Left ventricle myocardium superior (tissue), 1 donor: Measurements from ENCODE around the gene YARS1. TPM values are rescaled to one million over a fixed set of nuclear protein-coding genes. Genes with fewer than 3 reads are reported as not detected.
A peak's percentile ranks its signal among the peaks of the same experiment; 100 is the strongest.

Experiments used
- ATAC-seq: fragments of 200-7000 bp; cut with Tn5 transposase; one replicate; pipeline ENCODE4 v1.9.1; 2020; ENCODE audit warnings: mild to moderate bottlenecking, moderate library complexity
- DNase-seq: peaks from one replicate; pipeline ENCODE4 v3.0.0-alpha.2; 2020
- intact Hi-C: fragments of 100-400 bp; cut with micrococcal nuclease; formaldehyde crosslinking; loops from one replicate; pipeline ENCODE4 v1.11.0; 2022
- total RNA-seq: library from RNA; stranded (reverse); fragmentation: NEBNext Ultra II Directional; extraction: Animal tissue kit (Norgen Biotek cat#: 25700); gene quantifications from one replicate; pipeline ENCODE4 v1.2.1, GENCODE V29; 2021
- donor health status: DM: no; HTN: yes; CAD: no; lungs with severe emphysema.

The YARS1 gene
- total RNA-seq, 1 donor from 2014 or later: 32.3 TPM

GRCh38 chr1:32769524-32770220 is 47.5 kb downstream of the YARS1 start:
- intact Hi-C loops: loop anchor here (5.0 to 10.0 kb wide), 2 partner anchors 57 to 245 kb away; no protein-coding TSS in a partner anchor
- DNase-seq (peak; percentile 24), ATAC-seq (no peak)

DNA sequence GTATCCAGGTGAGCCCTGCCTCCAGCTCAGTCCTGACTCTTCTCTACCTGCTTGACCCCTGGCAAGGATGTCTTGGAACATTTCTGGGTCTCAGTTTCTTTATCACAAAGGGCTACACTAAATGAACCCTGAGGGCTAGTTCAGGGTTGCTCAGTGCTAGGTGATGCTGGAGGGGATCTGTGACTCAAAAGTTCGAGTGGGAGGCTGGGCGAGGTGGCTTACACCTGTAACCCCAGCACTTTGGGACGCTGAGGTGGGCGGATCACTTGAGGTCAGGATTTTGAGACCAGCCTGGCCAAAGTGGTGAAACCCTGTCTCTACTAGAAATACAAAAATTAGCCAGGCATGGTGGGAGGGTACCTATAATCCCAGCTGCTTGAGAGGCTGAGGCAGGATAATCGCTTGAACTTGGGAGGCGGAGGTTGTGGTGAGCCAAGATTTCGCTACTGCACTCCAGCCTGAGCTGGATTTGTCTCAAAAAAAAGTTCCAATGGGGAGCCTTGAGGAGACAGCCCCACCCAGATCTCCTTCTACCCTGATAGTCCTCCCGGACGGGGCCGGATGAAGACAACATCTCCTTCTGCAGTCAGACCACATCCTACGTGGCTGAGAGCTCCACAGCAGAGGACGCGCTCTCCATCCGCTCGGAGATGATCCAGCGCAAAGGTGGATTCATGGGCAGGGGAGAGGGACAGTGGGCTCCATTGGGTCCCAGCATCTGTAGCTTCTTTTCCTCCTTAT is 48.9 kb downstream of the YARS1 start:
- DNase-seq: peak; percentile 15
- intact Hi-C loops: no loop called here

DNA sequence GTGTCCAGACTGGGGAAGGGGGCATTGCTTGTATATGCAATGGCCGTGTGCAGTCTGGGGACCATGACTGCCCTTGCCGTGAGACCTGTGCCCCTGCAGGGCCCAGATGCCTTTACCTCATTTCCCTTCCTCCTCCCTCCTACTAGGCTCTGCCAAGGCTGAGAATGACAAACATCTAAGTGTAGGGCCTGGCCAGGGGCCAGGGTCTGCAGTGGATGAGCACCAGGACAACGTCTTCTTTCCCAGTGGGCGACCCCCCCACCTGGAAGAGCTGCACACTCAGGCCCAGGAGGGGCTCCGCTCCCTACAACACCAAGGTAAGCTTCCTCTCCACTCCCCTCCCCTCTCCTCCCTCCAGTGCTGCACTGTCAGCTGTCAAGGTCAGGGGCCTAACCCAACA is 49.5 kb downstream of the YARS1 start:
- ATAC-seq: peak; percentile 25
- peak; percentile 34 for DNase-seq
- intact Hi-C loops: no loop called here

More for the DNA sequence above, 48.9 kb downstream of the YARS1 start:
- no peak for ATAC-seq

- no peak for DNase-seq
- intact Hi-C loops: no loop called here
- no peak for ATAC-seq
Observed at GRCh38 chr1:32767156-32767555, 50.0 kb downstream of the YARS1 start.

- no peak for ATAC-seq
- peak; percentile 3 for DNase-seq
- intact Hi-C loops: no loop called here
Observed at GRCh38 chr1:32766328-32766972, 50.7 kb downstream of the YARS1 start.

DNA sequence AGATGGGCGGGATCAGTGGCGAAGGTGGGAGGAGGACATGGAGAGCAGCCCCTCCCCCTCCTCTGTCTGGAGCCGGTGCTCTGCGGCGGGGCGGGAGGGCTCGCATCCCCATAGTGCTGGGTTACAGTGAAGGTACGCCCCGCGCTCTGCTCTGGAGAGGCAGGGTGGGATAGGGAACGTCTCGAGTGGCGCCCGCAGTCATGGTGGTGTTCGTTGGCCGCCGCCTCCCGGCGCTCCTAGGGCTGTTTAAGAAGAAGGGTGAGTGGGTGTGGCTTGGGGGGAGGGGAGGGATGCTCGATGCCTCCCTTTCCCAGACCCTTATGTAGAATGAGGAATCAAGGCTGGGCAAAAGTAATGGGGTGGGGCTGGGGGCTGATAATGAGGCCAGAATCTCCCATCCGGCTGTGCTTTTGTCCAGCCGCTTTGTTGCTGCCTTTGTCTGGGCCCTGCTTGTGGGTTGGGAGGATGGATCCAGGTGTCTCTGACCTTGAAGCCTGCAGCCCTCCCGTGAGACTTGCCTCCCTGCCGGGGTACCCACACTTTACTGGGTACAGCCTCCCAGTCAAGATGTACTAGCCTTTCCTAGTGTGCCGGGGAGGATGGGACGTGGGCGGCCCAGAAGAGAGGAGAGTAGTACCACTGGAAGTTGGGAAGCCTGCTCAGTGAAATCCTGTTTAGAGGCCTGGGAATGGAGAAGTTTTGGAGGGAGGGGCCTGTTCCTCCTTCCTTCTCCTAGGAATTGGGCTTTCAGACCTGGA is 51.4 kb downstream of the YARS1 start:
- intact Hi-C loops: no loop called here
- ATAC-seq (no peak), DNase-seq (peak; percentile 23)

- DNase-seq: peak; percentile 15
- intact Hi-C loops: no loop called here
- no peak for ATAC-seq
Observed at GRCh38 chr1:32764826-32765569, 52.2 kb downstream of the YARS1 start.

DNA sequence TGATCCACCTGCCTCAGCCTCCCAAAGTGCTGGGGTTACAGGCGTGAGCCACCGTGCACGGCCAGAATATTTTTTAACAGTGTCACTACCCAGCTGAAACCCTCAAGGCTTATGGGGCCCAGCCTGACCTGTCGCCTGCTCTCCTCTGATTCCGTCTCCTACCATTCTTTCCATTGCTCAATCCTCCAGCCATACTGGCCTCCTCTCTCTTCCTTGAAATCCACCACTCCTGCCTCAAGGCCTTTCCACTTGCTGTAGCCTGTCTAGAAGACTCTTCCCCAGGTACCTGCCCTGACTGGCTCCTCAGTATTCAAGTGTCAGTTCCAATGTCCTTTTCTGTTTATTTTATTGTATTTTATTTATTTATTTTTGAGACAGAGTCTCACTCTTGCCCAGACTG is 53.9 kb downstream of the YARS1 start:
- peak; percentile 4 for DNase-seq
- ATAC-seq: no peak
- intact Hi-C loops: no loop called here

GRCh38 chr1:32761936-32762335 is 55.2 kb downstream of the YARS1 start:
- ATAC-seq (no peak), DNase-seq (no peak)
- intact Hi-C loops: no loop called here

DNA sequence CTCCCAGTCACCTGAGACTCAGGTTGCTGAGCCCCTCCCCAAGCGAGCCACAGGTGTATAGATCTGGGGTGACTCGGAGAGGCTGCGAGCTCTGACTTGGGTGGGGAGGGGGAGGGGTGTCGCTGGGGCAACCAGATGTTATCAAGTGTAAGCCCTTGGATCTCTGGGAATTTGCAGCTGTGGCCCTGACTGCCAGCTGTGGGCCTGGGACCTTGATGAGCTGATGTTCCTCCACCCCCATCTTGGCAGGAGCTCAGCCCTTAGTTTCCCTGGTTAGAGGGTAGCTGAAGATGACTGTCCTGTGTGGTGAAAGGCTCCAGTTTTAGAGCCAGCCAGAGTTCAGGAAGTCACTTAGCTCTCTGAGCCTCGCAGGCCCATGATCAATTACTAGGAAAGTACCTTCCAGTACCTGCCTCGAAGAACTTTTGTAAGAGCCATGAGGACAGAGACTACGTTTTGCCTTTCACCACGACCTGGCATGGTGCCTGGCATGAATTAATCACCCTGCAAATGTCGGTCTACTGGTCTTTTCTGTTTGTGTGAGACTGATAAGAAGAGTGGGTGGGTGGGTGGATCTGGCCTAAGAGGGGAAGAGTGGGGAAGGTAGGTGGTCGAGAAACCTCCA is 55.8 kb downstream of the YARS1 start:
- ATAC-seq (no peak), DNase-seq (peak; percentile 25)
- intact Hi-C loops: no loop called here

- intact Hi-C loops: no loop called here
- peak; percentile 33 for DNase-seq
- peak; percentile 35 for ATAC-seq
Observed at GRCh38 chr1:32759997-32760623, 57.0 kb downstream of the YARS1 start.

DNA sequence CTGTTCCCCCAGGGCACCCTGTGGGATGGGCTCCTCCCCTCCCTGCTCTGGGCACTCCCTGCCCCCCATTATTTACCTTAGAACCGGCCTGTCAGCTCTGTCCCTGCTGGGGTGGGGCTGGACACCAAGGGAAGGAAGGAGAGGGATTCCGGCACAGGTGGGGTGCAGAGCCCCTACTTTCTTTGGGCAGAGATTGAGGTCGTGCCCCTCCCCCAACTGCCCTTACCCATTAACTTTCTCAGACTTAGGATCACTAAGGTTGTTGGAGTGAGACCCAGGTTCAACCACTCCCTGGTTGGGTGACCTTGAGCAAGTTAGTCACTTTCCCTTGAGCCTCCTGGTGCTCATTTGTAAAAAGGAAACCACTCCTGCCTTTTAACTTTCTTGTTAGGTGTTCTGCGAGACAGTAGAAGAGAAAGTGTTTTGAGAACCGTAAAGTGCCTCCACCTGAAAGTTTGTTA is 57.6 kb downstream of the YARS1 start:
- intact Hi-C loops: no loop called here
- DNase-seq: no peak

GRCh38 chr1:32758795-32759430 is 58.2 kb downstream of the YARS1 start:
- intact Hi-C loops: no loop called here
- DNase-seq (no peak), ATAC-seq (no peak)

More for the DNA sequence above, 57.6 kb downstream of the YARS1 start:
- ATAC-seq: no peak

- intact Hi-C loops: no loop called here
- no peak for DNase-seq
- ATAC-seq: no peak
Observed at GRCh38 chr1:32758177-32758794, 58.9 kb downstream of the YARS1 start.

- ATAC-seq: no peak
- intact Hi-C loops: no loop called here
- no peak for DNase-seq
Observed at GRCh38 chr1:32757213-32757895, 59.8 kb downstream of the YARS1 start.

GRCh38 chr1:32755810-32756159 is 61.4 kb downstream of the YARS1 start:
- ATAC-seq: no peak
- no peak for DNase-seq

More at GRCh38 chr1:32755810-32756159, 61.4 kb downstream of the YARS1 start:
- intact Hi-C loops: no loop called here
